ENCODE measurements around the gene SMG6.

The SMG6 gene

GRCh38 chr17:2093349-2093748, 210.2 kb downstream of the SMG6 start:
- no peak for DNase-seq

GRCh38 chr17:2092253-2092652, 211.3 kb downstream of the SMG6 start:
- no peak for DNase-seq

GRCh38 chr17:2090804-2091534, 212.6 kb downstream of the SMG6 start:
- no peak for DNase-seq

GRCh38 chr17:2090210-2090641, 213.4 kb downstream of the SMG6 start:
- no peak for DNase-seq

- no peak for DNase-seq
Observed at GRCh38 chr17:2089021-2089422, 214.6 kb downstream of the SMG6 start.

GRCh38 chr17:2087597-2088211, 215.9 kb downstream of the SMG6 start:
- peak; percentile 47 for DNase-seq

GRCh38 chr17:2086306-2086705, 217.3 kb downstream of the SMG6 start:
- DNase-seq, result no peak

- DNase-seq, result no peak
Observed at GRCh38 chr17:2085648-2085949, 218.0 kb downstream of the SMG6 start.

GRCh38 chr17:2084766-2085647, 218.6 kb downstream of the SMG6 start:
- no peak for DNase-seq

- DNase-seq, result no peak
Observed at GRCh38 chr17:2084036-2084765, 219.4 kb downstream of the SMG6 start.

- DNase-seq, result no peak
Observed at GRCh38 chr17:2083613-2084035, 220.0 kb downstream of the SMG6 start.

GRCh38 chr17:2082003-2082781, 221.4 kb downstream of the SMG6 start:
- no peak for DNase-seq

- no peak for DNase-seq
Observed at GRCh38 chr17:2081564-2081963, 222.0 kb downstream of the SMG6 start.

GRCh38 chr17:2077040-2077439, 226.5 kb downstream of the SMG6 start:
- no peak for DNase-seq

- DNase-seq, result no peak
Observed at GRCh38 chr17:2076087-2076984, 227.2 kb downstream of the SMG6 start.

- DNase-seq, result no peak
Observed at GRCh38 chr17:2075336-2076086, 228.1 kb downstream of the SMG6 start.

- DNase-seq, result no peak
Observed at GRCh38 chr17:2074919-2075318, 228.7 kb downstream of the SMG6 start.

- DNase-seq, result no peak
Observed at GRCh38 chr17:2071455-2072281, 231.9 kb downstream of the SMG6 start.

- no peak for DNase-seq
Observed at GRCh38 chr17:2071024-2071385, 232.6 kb downstream of the SMG6 start.
